ENCODE data around the gene ANKRD39.
"Not testable (repeated sequence)": the region's sequence is repeated elsewhere in the genome, so short reads cannot be mapped to it uniquely, and the experiment has no call there.

ANKRD39 gene

DNA sequence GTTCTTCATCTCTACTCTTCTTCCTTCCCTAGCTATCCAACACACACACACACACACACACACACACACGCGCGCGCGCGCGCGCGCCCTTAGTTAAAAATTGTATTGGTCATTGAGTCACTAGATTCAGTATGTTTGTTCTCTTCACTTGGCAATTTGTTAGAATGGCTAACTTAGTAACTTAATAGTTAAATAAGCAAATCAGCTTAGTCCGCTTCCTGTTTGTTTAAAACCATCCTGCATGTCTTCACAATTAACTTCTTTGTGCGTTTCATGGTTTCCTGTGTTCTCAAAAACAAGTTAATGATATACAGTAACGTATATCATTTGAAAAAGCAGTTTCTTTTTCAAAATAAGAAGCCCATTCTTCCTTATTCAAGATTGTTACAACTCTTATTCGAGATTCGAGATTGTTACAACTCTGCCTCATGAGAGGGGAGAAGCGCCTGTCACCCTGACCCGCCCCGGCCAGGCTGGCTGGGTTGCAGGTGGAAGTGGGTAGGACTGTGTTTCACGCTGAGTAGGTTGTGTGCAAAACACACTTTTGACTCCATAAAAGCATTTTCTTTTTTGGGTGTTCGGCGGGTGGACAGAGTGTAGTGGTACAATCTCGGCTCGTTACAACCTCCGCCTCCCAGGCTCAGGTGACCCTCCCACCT, 51.2 kb downstream of the ANKRD39 start:
- DNase-seq: peak; percentile 49

DNA sequence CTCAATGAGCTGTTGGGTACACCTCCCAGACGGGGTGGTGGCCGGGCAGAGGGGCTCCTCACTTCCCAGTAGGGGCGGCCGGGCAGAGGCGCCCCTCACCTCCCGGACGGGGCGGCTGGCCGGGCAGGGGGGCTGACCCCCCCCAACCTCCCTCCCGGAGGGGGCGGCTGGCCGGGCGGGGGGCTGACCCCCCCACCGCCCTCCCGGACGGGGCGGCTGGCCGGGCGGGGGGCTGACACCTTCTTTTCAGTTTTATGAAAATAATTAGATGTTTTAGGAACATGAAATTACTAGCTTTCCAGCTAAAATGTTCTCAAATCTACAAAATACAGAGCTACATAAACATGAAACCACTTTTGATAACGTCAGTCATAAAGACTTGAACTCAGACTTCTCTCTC, 51.9 kb downstream of the ANKRD39 start:
- not testable (repeated sequence) for DNase-seq

DNA sequence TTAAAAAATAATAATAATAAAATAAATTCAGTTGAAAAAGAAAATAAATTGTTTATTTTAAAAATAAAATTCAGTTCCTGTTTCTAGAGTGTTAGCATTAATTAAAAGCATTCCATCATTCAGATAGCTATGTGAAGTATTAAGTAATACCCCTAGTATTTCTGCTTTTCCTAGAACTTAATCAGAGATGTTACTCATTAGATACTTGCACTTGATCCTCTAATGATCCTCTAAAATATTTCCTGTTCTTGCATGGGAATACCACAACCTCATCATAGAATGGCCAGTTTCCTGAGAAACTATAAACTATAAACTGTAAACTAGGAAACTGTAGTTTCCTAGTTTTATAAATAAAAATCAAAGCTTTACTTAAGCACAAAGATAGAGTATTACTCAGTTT, 52.8 kb downstream of the ANKRD39 start:
- DNase-seq: no peak

DNA sequence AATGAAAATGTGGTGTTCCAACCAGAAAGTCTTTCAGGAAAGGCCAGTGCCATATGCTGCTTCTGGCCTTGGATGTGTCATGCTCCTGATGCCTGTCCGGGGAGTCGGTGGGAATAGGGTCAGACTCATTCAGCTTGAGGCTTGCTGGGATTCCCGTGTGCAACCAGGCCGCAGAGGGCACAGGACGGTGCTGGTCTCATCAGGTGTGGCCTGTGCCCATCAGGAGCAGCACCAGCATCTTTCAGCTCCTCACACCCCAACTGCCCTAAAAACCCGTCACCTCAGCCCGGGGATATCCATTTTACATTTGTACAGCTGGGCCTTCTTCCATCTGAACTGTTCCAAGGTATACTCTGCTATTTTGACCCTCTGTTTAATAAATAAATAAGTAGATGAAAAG, 55.1 kb downstream of the ANKRD39 start:
- DNase-seq: no peak

DNA sequence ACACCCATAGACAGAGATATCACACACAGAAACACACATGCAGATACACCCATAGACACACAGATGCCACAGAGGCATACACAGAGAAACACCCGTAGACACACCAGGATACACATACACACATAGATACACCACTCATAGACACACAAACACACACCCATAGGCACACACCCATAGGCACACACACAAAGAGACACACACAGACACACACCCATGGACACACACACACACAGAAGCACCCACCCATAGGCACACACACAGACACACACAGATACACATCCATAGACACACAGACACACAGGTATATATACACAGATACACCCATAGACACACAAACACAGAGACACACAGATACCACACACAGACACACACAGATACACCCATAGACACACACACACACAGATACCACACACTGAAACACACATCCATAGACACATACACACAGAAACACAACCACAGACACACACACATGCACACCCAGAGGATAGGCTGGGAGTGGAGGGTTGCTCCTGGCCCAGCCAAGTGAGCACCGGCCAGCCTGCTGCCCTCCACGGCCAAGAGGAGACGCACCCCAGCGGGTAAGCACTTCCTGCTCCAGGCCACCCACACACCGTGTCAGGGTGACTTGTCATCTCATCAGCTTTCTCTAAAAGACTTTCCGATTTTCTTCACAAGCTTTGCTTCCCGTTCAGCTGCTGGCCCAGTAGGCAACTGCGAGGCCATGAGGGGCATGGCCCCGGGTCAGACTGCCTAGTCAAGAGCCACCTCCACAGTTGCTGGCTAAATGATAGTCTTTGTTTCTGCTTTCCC, 55.8 kb downstream of the ANKRD39 start:
- peak; percentile 22 for DNase-seq

DNA sequence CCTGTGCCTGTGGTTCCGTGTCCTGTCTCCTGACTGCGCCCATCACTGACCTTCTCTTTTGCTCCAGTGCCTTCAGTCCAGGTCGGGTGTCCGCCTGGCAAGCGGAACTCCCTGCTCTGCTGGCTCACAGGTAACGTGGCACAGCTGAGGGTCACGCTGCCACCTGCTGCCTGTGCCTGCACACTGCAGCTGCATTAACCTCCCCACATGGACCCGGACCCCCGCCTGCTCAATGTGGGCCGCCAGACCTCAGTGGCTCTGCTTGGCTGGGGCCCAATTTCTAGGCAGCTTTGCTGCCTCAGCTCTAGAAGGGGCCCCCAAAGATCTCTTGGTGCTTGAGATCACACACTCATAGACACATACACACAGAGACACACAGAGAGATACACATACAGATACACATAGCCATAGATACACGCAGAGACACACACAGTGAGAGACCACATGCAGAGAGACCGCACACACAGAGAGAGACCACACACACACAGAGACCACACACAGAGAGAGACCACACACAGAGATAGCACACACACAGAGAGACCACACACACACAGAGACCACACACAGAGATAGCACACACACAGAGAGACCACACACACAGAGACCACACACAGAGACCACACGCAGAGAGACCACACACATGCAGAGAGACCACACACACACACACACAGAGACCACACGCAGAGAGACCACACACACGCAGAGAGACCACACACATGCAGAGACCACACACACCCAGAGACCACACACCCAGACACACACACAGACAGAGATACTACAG, 56.6 kb downstream of the ANKRD39 start:
- DNase-seq: peak; percentile 63

DNA sequence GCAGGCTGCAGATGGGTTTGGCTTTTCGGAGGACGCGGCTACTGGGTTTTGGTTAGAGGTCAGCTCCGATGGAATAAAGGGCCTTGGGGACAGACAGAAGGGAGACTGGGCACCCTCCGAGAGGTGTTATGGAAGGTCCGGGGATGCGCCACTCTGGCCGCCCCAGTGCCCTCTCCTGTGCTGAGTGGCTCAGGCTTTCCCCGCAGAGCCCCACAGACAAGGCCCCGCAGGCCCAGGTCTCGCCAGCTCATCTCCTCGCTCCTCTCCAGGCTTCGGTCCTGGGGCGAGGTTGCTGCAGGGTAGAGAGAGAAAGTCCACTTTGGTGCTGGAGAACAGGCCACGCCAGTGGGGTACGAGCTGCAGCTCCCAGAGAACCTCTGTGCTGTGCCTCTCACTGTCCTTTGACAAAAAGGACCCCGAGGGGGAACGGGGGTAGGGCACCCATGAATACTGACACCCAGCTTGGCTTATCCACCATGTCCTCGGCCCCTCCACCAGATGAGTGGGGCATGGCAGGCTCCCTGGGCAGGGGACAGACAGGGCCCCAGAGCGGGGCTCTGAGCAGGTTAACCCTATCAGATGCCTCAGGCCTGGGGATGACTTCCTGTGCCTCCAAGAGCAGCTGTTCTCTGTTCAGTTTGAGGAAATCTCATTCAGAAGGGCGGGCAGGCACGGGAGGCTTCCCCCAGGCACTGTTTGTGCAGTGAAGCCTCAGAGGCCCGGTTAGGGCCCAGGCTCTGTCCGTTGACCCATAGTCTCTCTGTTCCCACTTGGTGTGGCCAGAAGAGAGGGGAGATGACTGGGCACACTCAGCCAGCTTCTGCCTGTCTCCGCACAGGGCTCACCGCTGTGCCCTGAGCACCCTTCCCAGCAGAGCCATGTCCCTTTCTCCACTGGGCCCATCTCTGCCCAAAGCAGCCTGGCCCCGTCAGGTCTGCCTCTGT, 57.5 kb downstream of the ANKRD39 start:
- DNase-seq: no peak

DNA sequence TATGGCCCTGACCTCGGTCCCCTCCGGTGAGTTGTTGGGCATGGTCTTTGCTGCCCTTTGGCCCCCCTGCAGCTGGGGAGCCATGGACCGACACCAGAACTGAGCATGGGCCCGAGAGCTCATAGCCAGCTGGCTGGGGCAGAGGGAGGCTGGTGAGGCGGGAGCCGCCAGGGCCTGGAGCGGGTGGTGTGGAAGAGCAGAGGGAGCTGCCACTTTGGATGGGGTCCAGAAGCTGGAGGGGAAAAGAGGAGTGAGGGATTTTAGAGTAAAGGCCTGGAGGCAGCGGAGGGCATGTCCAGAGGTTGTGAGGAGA, 58.2 kb downstream of the ANKRD39 start:
- no peak for DNase-seq

DNA sequence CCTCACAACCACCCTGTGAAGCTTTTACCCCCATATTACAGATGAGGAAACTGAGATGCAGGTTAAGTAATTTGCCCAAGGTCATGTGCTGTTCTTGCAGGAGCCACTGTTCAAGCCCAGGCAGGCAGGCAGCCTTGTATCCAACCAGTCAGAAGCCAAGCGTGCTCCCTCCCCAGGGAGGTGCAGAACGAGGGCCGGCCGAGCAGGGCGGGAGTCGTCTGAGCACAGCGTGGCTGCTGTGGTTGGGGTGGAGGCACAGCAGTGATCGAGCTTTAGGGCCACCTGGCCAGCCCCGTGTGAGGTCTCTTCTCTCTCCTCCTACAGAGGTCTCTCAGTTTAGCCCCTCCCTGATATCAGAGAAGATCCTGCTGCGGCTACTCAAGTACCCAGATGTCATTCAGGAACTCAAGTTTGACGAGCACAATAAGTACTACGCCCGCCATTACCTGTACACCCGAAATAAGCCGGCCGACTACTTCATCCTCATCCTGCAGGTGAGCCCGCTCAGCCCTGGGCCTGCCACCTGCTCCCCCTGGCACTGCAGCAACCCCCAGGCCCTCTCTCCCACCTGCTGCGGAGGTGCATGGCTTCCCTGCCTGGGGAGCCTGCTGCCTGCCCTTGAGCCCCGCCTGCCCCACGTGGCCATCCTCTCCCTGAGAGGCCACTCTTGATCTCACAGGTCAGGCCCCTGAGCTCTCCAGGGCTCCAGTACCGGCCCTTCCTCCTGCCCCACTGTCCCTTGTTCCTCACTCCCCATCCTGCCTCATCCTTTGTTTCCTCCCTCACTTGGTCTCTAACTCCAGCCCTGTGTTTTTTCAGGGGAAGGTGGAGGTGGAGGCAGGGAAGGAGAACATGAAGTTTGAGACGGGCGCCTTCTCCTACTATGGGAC, 58.8 kb downstream of the ANKRD39 start:
- no peak for DNase-seq
